ENCODE data around the gene PKNOX2. TPM values are rescaled to one million over a fixed set of nuclear protein-coding genes. Genes with fewer than 3 reads are reported as not detected.

The PKNOX2 gene
- total and polyA plus RNA-seq, 2 of the 8 experiments (the other 6 are each of a cell fraction or from before 2014, with no cell fraction given): 2.0 TPM

GRCh38 chr11:125165843-125166763 is 1.6 kb downstream of the PKNOX2 start:
- Histone ChIP-seq H2BK12ac (ENCODE audit: low read depth, low read length) (peak overlapping the region; percentile 60; the same call in 1 of the 2 replicates), H3K18ac (ENCODE audit: extremely low read depth, low read length) (peak overlapping the region; percentile 65), H3K27me3 (replicated peaks in 1 of 4; ENCODE audit: control insufficient read depth in 3 of 4, extremely low read depth in 1 of 4, insufficient read depth in 3 of 4, low read length in 3 of 4) (peaks cover 14 to 47% (median 41%) of the 10 kb centered on the region in 4 experiments), H3K79me1 (ENCODE audit: low read depth, low read length) (no peaks in the 10 kb centered on the region), H4K5ac (ENCODE audit: insufficient read length, low read depth, low read length) (no peak overlapping the region), H2BK5ac (ENCODE audit: low read depth, low read length) (no peak overlapping the region; the same call in 1 of the 2 replicates), H3K4ac (replicated peaks; ENCODE audit: insufficient read length, low read depth, low read length) (no peak overlapping the region), H2BK20ac (ENCODE audit: low read length) (no peak overlapping the region), H3K9me3 (ENCODE audit: insufficient read depth in 2 of 2, low read depth in 1 of 2, low read length in 1 of 2) (no peaks in the 10 kb centered on the region), H4K91ac (replicated peaks; ENCODE audit: insufficient read length, low read length) (peak overlapping the region; percentile 25), H3K4me2 (ENCODE audit: insufficient read depth in 1 of 2, low read depth in 2 of 2, low read length in 2 of 2) (peak overlapping the region; percentile 97 to 98), H2AFZ (ENCODE audit: low read length) (peak overlapping the region; percentile 6; the same call in 1 of the 2 replicates), H3K4me1 (replicated peaks in 1 of 4; ENCODE audit: control insufficient read depth in 3 of 4, insufficient read depth in 4 of 4, low read length in 3 of 4) (peaks cover 28 to 56% (median 39%) of the 10 kb centered on the region in 4 experiments), H3K9ac (replicated peaks in 1 of 4; ENCODE audit: extremely low read depth in 1 of 4, low read depth in 3 of 4, low read length in 3 of 4) (peak overlapping the region in 3 of 4 experiments; percentile 38 to 62 (median 42); a peak in 4 of 7 replicates), H3K14ac (ENCODE audit: insufficient read length) (no peak overlapping the region), H4K8ac (ENCODE audit: extremely low read depth, insufficient read depth, low read length) (0 out of 2 replicates have a peak overlapping the region, but pooled peaks have one; percentile 37), H2BK15ac (ENCODE audit: low read length) (no peak overlapping the region; the same call in 1 of the 2 replicates), H3K23me2 (ENCODE audit: low read depth, low read length) (peaks cover 25% of the 10 kb centered on the region), H2BK120ac (replicated peaks; ENCODE audit: low read depth, low read length) (no peak overlapping the region), H3K36me3 (ENCODE audit: control insufficient read depth in 2 of 4, insufficient read depth in 4 of 4, low read length in 3 of 4) (no peaks in the 10 kb centered on the region), H3K4me3 (ENCODE audit: extremely low read depth in 1 of 4, insufficient read depth in 2 of 4, low read depth in 3 of 4, low read length in 4 of 4) (peak overlapping the region; percentile 52 to 74 (median 60)), H3K56ac (replicated peaks; ENCODE audit: insufficient read length, low read depth, low read length) (no peak overlapping the region), H3K23ac (ENCODE audit: insufficient read length) (no peak overlapping the region), H2AK5ac (ENCODE audit: low read depth, low read length) (no peak overlapping the region), H3K79me2 (ENCODE audit: control insufficient read depth in 1 of 2, insufficient read depth in 2 of 2, low read length in 2 of 2) (no peaks in the 10 kb centered on the region), H4K20me1 (replicated peaks in 1 of 2; ENCODE audit: control insufficient read depth in 1 of 2, insufficient read depth in 2 of 2, low read length in 2 of 2) (no peaks in the 10 kb centered on the region), H3K27ac (ENCODE audit: low read depth, low read length) (no peak overlapping the region)
- POLR2A ChIA-PET (ENCODE audit: partially characterized antibody): interaction anchor here (0.6 to 3.1 kb wide), 10 partner anchors 10 to 350 kb away, joined by 3 to 15 read pairs (median 3); no protein-coding TSS in a partner anchor
- CTCF ChIA-PET (ENCODE audit: partially characterized antibody): interaction anchor here (0.5 to 13.4 kb wide), 15 partner anchors 9 to 267 kb away, joined by 3 to 123 read pairs (median 4); no protein-coding TSS in a partner anchor
- FAIRE-seq (no peak), DNase-seq (ENCODE audit: low read depth in 1 of 2, low spot score in 2 of 2) (no peak)
- 3% methylated on average over 66 of the region's 66 CpGs; no CpG with 5 or more reads in 1 of the 2 experiments for WGBS, 2 experiments (ENCODE audit: extremely low coverage in 1 of 2, insufficient coverage in 1 of 2, insufficient read length in 1 of 2, insufficient replicate concordance in 2 of 2, low coverage in 1 of 2, low lambda C conversion rate in 2 of 2, missing lambda C conversion rate in 1 of 2)
- TF ChIP-seq RAD21 (IDR thresholded peaks at IDR 0.05 in 1 of 2, conservative IDR thresholded peaks at IDR 0.05 in 1 of 2; ENCODE audit: low read depth in 2 of 2, low read length in 2 of 2) (no peak; a peak in 1 of 4 replicates), ASH2L (IDR thresholded peaks at IDR 0.05; ENCODE audit: low read length) (peak; percentile 22), NRF1 (IDR thresholded peaks at IDR 0.05; ENCODE audit: low read depth, low read length) (no peak), CEBPB (IDR thresholded peaks at IDR 0.05; ENCODE audit: low read depth, low read length) (no peak), RFX5 (IDR thresholded peaks at IDR 0.05; ENCODE audit: borderline replicate concordance, low read depth, low read length) (no peak), TAF1 (IDR thresholded peaks at IDR 0.05; ENCODE audit: low read depth, low read length) (no peak), CBX8 (IDR thresholded peaks at IDR 0.05; ENCODE audit: borderline replicate concordance, low read depth, low read length) (peak; percentile 47; the same call in 1 of the 2 replicates), EGR1 (IDR thresholded peaks at IDR 0.05; ENCODE audit: borderline replicate concordance, low read depth, low read length) (no peak), TCF12 (IDR thresholded peaks at IDR 0.05; ENCODE audit: low read depth, low read length) (no peak), FOSL1 (IDR thresholded peaks at IDR 0.05; ENCODE audit: insufficient read depth, low read depth, low read length) (no peak), BRCA1 (IDR thresholded peaks at IDR 0.05; ENCODE audit: low read depth, low read length) (no peak)

Data from H1 (cell line).